ENCODE measurements around the gene CDA.

Gene CDA

GRCh38 chr1:20569523-20570098 is 19.3 kb upstream of the CDA start:
- CTCF ChIA-PET = interaction anchor here (1.3 to 8.6 kb wide), 2 partner anchors 46 to 64 kb away, joined by 3 to 186 read pairs; partner anchors contain the start of gene PINK1
- no peak for DNase-seq (ENCODE audit: low read depth, low spot score)
- no peak overlapping the region for H3K4me3 ChIP-seq (ENCODE audit: low read depth, low read length)
- TF ChIP-seq CTCF (IDR thresholded peaks at IDR 0.05; ENCODE audit: insufficient read depth, low read length, missing control alignments) = no peak
- POLR2A ChIA-PET = no interaction called here

- no peak overlapping the region for H3K4me3 ChIP-seq (ENCODE audit: low read depth, low read length)
- ChIA-PET CTCF (interaction anchor here (0.6 to 8.6 kb wide), 4 partner anchors 14 to 69 kb away, joined by 3 to 186 read pairs (median 55); partner anchors contain the start of gene PINK1), POLR2A (no interaction called here)
- DNase-seq (ENCODE audit: low read depth, low spot score) = no peak
- no peak for TF ChIP-seq CTCF (IDR thresholded peaks at IDR 0.05; ENCODE audit: insufficient read depth, low read length, missing control alignments)
Observed at GRCh38 chr1:20571427-20571826, 17.5 kb upstream of the CDA start.

- CTCF ChIA-PET = interaction anchor here (1.3 to 8.6 kb wide), 11 partner anchors 8 to 167 kb away, joined by 3 to 186 read pairs (median 25); partner anchors contain the start of genes CDA and PINK1
- no peak for DNase-seq (ENCODE audit: low read depth, low spot score)
- TF ChIP-seq CTCF (IDR thresholded peaks at IDR 0.05; ENCODE audit: insufficient read depth, low read length, missing control alignments) = no peak
- H3K4me3 ChIP-seq (ENCODE audit: low read depth, low read length) = no peak overlapping the region
- POLR2A ChIA-PET = no interaction called here
Observed at GRCh38 chr1:20573987-20574386, 14.9 kb upstream of the CDA start.

GRCh38 chr1:20574686-20575540 is 14.0 kb upstream of the CDA start:
- H3K4me3 ChIP-seq (ENCODE audit: low read depth, low read length) = no peak overlapping the region
- CTCF ChIA-PET = interaction anchor here (0.7 to 8.6 kb wide), 33 partner anchors 9 to 620 kb away, joined by 3 to 186 read pairs (median 5); partner anchors contain the start of genes CDA, DDOST and PINK1
- DNase-seq (ENCODE audit: low read depth, low spot score) = no peak
- POLR2A ChIA-PET = interaction anchor here (0.6 to 1.1 kb wide), 2 partner anchors 59 to 190 kb away, joined by 4 to 5 read pairs; no protein-coding TSS in a partner anchor
- TF ChIP-seq CTCF (IDR thresholded peaks at IDR 0.05; ENCODE audit: insufficient read depth, low read length, missing control alignments) = peak; percentile 90

GRCh38 chr1:20575541-20576336 is 13.2 kb upstream of the CDA start:
- ChIA-PET POLR2A (interaction anchor here (1.1 kb wide), 1 partner anchor 58 kb away, joined by 5 read pairs; no protein-coding TSS in a partner anchor), CTCF (interaction anchor here (0.7 to 8.6 kb wide), 30 partner anchors 10 to 249 kb away, joined by 3 to 186 read pairs (median 6); partner anchors contain the start of genes CDA, DDOST and PINK1)
- no peak overlapping the region for H3K4me3 ChIP-seq (ENCODE audit: low read depth, low read length)
- no peak for TF ChIP-seq CTCF (IDR thresholded peaks at IDR 0.05; ENCODE audit: insufficient read depth, low read length, missing control alignments)
- DNase-seq (ENCODE audit: low read depth, low spot score) = no peak
